NCI-H2029 treated with DMSO at 0.1 percent for 48 hours (cell line): ENCODE measurements around the gene KDSR.

ENCODE experiments used
- DNase-seq: peaks from one replicate; lab custom pipeline; 2025; lab: John Stamatoyannopoulos, UW

Gene KDSR

DNA sequence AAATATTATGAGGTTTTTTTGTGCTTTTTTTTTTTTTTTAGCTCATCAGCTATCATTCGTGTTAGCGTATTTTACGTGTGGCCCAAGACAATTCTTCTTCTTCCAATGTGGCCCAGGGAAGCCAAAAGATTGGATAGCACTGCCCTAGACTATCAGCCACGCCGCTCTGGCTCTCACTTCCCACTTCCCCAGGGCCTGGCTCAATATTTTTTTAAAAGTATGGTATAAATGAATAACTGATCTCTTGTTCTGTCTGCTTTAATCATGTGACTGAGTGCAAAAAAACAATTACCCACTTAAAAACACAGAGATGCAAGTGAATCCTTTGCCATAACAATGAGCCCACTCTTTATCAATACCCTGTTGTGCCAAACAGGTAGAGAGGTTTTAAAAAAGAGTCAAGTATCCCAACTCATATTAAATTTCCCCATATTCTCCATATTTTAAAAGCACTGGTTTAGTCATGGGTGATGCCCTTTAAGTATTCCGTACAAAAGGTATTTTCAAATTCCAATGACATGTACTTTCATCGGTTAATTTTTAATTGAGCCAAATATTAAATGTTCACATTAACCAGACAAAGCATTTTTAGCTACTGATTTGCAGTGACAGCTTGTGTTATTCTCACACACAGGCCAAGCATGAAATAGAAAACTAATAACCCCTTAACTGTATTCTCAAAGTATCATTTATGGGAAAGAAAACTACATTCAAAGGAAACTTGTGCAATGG lies 60.0 kb downstream of the KDSR start:
- no peak for DNase-seq

- no peak for DNase-seq
Measured at GRCh38 chr18:63306249-63306648, 60.8 kb downstream of the KDSR start.

- no peak for DNase-seq
Measured at GRCh38 chr18:63303547-63303946, 63.5 kb downstream of the KDSR start.

- no peak for DNase-seq
Measured at GRCh38 chr18:63302636-63303405, 64.2 kb downstream of the KDSR start.

DNA sequence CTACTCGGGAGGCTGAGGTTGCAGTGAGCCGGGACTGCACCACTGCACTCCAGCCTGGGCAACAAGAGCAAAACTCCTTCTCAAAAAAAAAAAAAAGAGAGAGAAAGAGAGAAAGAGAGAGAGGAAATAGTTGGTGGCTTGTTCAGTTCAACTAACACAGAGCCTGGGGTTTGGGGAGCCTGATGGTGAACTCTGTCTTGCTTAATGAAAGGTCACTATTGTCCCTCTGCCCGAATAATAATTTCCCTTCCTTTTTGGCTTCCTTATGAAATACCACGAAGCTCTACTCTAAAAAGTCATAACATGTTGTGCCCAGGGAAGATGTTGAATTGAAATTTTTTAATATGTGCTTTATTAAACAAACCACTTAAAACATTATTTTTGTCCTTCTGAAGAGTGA lies 64.8 kb downstream of the KDSR start:
- no peak for DNase-seq

DNA sequence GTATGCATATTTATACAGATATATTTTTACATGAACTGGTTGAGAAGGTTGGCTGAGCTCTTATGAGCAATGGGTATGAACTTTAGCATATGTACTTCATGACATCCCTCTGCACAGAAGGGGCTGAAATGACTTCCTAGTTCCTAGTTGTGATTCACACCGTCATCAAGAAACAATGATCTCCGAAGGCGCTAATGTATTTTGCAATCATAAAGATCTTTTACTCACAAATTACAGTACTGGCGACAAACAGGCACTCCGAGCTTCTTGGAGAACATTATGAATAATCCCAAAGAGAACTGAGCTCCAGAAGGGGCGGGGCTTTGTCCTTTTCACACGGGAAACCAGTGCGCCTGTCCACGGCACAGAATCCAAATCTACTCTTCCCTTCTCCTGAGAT lies 65.6 kb downstream of the KDSR start:
- DNase-seq: no peak

- DNase-seq: no peak
Measured at GRCh38 chr18:63299837-63300745, 66.9 kb downstream of the KDSR start.

GRCh38 chr18:63298400-63299365 lies 68.3 kb downstream of the KDSR start:
- no peak for DNase-seq

- no peak for DNase-seq
Measured at GRCh38 chr18:63297687-63298399, 69.2 kb downstream of the KDSR start.

GRCh38 chr18:63293935-63294334 lies 73.1 kb downstream of the KDSR start:
- DNase-seq: no peak

- DNase-seq: no peak
Measured at GRCh38 chr18:63292831-63293683, 73.9 kb downstream of the KDSR start.

- DNase-seq: no peak
Measured at GRCh38 chr18:63291278-63291677, 75.7 kb downstream of the KDSR start.

DNA sequence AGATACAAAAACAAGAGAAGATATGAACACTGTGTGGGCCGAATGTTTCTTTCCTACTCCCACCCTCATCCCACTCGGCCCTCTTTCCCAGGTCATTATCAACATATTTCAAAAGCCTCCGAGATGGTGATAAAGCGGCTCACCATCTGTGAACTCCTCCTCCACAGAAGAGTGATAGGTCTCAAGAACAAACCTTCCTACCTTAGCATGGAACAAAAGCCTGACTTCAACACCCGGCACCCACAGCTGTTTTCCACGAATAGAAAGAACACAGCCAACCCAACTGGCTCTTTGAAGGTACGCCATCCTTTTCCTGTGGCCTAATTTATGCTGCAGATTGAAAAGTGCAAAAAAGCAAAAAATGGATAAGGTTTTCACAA lies 76.2 kb downstream of the KDSR start:
- DNase-seq: no peak

- no peak for DNase-seq
Measured at GRCh38 chr18:63290166-63290820, 76.7 kb downstream of the KDSR start.

DNA sequence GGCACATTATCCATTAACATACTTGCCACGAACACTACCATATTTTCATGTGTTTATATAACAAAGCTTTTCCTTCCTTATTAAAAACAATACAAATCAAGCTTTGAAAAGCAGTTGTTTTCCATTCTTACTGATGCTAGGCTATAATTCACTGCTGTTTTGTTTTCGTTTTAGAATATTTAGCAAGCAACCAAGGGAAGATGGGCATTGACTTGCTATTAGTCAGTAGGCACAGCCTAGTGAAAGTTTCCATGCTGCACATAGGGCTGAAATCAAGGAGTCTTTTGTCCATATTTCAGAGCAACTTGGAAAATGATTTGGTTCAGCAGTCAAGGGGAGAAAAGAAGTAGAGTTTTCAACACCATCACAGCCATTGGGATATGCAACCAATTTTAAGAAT lies 78.7 kb downstream of the KDSR start:
- DNase-seq: no peak

GRCh38 chr18:63287691-63288220 lies 79.2 kb downstream of the KDSR start:
- no peak for DNase-seq

DNA sequence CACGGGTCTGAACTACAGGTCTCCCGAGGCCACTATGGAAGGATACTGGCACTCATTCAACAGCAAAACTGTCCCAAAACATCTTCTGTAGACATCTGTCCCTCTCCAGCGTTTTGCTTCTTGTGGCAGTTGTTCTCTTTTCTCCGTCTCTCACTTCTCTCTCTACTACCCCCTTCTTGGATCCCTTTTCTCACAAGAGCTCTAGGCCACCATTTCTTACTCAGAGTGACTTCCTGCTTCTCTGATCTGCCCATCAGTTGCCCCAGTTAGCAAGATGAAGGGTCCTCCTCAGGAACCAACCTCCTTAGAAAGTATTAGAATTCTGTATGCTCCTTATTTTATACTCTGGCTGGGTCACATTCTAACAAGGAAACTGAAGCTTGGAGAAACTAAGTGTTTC lies 80.1 kb downstream of the KDSR start:
- no peak for DNase-seq

GRCh38 chr18:63284827-63285733 lies 81.9 kb downstream of the KDSR start:
- DNase-seq: no peak
